Posterior vena cava (tissue), 2 donors: ENCODE measurements around the gene HOXC11. TPM values are rescaled to one million over a fixed set of nuclear protein-coding genes. Genes with fewer than 3 reads are reported as not detected.

Source experiments
- DNase-seq: peaks from one replicate; pipeline ENCODE4 v3.0.0-alpha.2; 2020; ENCODE audit warnings: low spot score
- intact Hi-C, 2 donors: fragments of 100-400 bp; cut with DNase I; formaldehyde crosslinking; loops; one replicate each; pipeline versions ENCODE4 v1.14.1 to v1.14.2; 2022 to 2023
- total RNA-seq, 2 donors: library from RNA; stranded (reverse); fragmentation: NEBNext Ultra II Directional; extraction: Animal tissue kit (Norgen Biotek cat#: 25700); gene quantifications; one replicate each; pipeline ENCODE4 v1.2.1, GENCODE V29; 2021
- donor health status: DM: yes; HTN: yes; CAD: no.
- donor health status: DM: yes; HTN: yes; CAD: no.

HOXC11 gene
- total RNA-seq, 2 donors from 2014 or later, result 1.3 to 4.2 TPM

DNA sequence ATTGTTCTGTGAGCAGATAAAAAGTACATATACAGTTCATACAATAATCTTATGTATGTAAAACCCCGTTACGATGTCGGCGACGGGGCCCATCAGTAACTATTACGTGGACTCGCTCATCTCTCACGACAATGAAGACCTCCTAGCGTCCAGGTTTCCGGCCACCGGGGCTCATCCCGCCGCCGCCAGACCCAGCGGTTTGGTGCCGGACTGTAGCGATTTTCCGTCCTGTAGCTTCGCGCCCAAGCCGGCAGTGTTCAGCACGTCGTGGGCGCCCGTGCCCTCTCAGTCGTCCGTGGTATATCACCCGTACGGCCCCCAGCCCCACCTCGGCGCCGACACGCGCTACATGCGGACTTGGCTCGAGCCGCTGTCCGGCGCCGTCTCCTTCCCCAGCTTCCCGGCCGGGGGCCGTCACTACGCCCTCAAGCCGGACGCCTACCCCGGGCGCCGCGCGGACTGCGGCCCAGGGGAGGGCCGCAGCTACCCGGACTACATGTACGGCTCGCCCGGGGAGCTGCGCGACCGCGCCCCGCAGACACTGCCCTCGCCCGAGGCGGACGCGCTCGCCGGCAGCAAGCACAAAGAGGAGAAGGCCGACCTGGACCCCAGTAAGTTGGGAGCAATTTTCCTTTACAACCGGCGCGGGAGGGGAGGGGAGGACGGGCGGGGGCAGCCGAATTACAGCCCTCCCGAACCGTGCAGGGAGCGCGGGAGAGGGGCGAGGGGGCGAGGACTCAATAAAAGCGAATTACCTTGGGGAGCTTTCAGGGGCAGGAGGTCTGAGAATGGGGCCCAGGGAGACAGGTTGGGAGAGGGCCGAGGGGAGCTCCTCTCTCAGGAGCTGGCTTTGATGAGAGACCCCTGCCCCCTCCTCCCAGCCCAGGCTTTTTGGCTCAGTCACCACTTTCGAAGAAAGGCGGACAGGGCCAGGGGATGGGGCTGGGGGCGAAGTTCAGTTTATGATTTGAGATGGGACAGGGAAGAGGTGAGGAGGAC is 27.5 kb downstream of the HOXC11 start, which contains the start of gene HOXC9:
TSS of gene HOXC9 (plus strand) at position 46 of the 999 bp plus-strand sequence. CDS start at position 74, 28 bp downstream.
- intact Hi-C loops, result loop anchor here in 1 of 2 donors (10.0 kb wide), 1 partner anchor 354 kb away; no protein-coding TSS in a partner anchor
- DNase-seq, result no peak

- DNase-seq, result no peak
- intact Hi-C loops, result loop anchor here in 1 of 2 donors (10.0 kb wide), 1 partner anchor 353 kb away; no protein-coding TSS in a partner anchor
These were observed 28.6 kb downstream of the HOXC11 start for GRCh38 chr12:54001283-54002187.

DNA sequence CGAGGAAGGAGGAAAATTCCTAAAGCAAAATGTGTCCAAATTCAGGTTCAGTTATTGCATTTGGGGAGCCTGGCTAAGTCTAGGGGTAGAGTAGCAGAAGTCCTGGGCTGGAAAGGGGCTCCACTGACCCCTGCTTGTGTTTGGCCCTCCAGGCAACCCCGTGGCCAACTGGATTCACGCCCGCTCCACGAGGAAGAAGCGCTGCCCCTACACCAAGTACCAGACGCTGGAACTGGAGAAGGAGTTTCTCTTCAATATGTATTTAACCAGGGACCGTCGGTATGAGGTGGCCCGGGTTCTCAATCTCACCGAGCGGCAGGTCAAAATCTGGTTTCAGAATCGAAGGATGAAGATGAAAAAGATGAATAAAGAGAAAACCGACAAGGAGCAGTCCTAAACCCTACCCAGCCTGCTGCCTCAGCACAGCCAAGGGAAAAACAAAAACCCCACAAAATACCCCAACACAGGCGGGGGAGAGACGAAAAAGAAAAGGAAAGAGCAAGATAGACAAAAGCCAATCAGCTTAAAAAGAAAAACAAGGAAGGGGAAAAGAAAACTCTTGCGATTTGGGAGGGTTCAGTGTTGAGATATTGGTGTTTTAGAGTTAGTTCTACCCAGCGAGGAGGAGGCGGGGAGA is 29.5 kb downstream of the HOXC11 start:
- intact Hi-C loops, result loop anchor here in 1 of 2 donors (10.0 kb wide), 1 partner anchor 352 kb away; no protein-coding TSS in a partner anchor
- no peak for DNase-seq

- intact Hi-C loops, result loop anchor here in 1 of 2 donors (10.0 kb wide), 1 partner anchor 352 kb away; no protein-coding TSS in a partner anchor
- no peak for DNase-seq
These were observed 30.0 kb downstream of the HOXC11 start for GRCh38 chr12:54002915-54003389.

GRCh38 chr12:54003625-54004024 is 30.7 kb downstream of the HOXC11 start:
- DNase-seq, result no peak
- intact Hi-C loops, result loop anchor here in 1 of 2 donors (10.0 kb wide), 1 partner anchor 351 kb away; no protein-coding TSS in a partner anchor

DNA sequence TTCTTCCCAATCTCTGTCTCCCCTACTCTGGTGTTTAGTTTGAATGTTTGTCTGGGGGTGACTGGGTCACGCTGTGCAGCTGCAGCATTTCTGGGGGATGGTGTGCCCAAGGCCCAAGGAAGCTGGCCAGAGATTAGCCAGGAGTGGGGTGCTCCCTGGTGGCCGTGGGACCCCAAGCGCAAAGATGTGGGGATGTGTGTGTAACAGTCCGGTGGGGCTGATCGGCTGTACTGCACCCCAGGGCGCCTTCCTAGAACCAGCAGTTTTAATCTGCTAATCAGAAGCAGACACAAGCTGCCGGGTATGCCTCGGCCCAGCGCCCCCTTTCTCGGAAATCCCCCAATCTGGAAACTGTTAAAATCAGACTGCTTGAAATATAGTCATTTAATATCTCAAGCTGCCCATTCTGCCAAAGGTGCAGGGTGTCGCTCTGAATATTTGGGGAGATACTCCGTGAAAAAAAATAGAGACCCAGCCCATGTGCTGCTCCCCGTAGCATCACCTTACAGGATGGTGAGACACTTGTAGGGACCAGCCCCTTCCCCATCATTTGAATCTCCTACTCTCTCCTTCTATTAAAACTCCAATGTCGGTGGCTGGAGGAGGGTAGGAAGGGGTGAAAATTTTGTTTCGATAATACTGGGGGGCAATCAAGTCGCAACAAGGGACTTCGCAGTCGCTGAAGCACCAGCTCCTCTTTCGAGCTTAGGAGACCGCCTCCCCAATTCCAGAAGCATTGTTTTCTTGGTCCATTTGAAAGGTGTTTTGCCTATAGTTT is 31.3 kb downstream of the HOXC11 start:
- DNase-seq, result no peak
- intact Hi-C loops, result loop anchor here in 1 of 2 donors (10.0 kb wide), 1 partner anchor 351 kb away; no protein-coding TSS in a partner anchor

- intact Hi-C loops, result loop anchor here in 1 of 2 donors (5.0 to 10.0 kb wide), 2 partner anchors 197 to 350 kb away; no protein-coding TSS in a partner anchor
- no peak for DNase-seq
These were observed 32.1 kb downstream of the HOXC11 start for GRCh38 chr12:54004841-54005530.

DNA sequence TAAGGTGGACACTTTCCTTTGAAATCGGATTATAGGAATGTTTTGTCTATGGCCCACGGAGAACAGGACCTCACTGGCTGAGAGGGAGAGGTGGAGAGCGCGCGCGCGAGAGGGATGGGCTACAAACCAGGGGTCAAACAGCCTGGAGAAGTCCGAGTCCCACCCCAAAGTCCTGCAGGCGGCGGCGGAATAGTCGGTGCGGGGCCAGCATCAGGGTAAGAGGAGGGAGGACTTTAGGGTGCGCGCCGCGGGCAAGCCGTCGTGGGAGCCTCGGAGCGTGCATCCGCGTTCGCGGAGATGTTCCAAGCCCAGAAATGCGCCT is 32.6 kb downstream of the HOXC11 start:
- DNase-seq, result no peak
- intact Hi-C loops, result loop anchor here in 1 of 2 donors (5.0 to 10.0 kb wide), 2 partner anchors 197 to 349 kb away; no protein-coding TSS in a partner anchor

- intact Hi-C loops, result loop anchor here (1.0 to 10.0 kb wide), 6 partner anchors 21 to 349 kb away; partner anchors contain the start of gene HOXC10 (in 1 of the 2)
- DNase-seq, result peak; percentile 97
These were observed 33.1 kb downstream of the HOXC11 start for GRCh38 chr12:54005853-54006558.

- intact Hi-C loops, result loop anchor here (1.0 to 10.0 kb wide), 6 partner anchors 20 to 348 kb away; partner anchors contain the start of gene HOXC10 (in 1 of the 2)
- no peak for DNase-seq
These were observed 33.8 kb downstream of the HOXC11 start for GRCh38 chr12:54006559-54007220.

GRCh38 chr12:54007538-54008259 is 34.8 kb downstream of the HOXC11 start:
- DNase-seq, result no peak
- intact Hi-C loops, result loop anchor here (2.0 to 10.0 kb wide), 5 partner anchors 19 to 347 kb away; no protein-coding TSS in a partner anchor

DNA sequence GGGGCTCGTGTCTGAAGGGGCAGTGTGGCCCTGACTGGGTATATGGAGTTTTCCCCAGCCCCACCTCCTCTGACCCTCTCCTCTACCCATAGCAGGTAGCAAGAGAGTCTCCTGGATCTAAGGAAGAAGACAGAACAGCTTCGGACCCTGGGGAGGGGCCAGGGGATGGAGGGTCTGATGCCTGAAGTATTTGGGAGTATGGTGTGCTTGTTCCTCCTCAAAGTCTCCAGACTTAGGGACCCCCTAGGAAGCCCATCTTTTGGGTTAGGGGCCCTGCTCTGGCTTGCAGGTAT is 35.3 kb downstream of the HOXC11 start:
- intact Hi-C loops, result loop anchor here in 1 of 2 donors (5.0 to 10.0 kb wide), 2 partner anchors 194 to 347 kb away; no protein-coding TSS in a partner anchor

GRCh38 chr12:54009171-54010052 is 36.5 kb downstream of the HOXC11 start:
- no peak for DNase-seq
- intact Hi-C loops, result loop anchor here in 1 of 2 donors (5.0 to 10.0 kb wide), 2 partner anchors 193 to 345 kb away; no protein-coding TSS in a partner anchor

More for the DNA sequence above, 35.3 kb downstream of the HOXC11 start:
- no peak for DNase-seq
